Fibroblast of lung (primary cell): ENCODE data around the gene MRPL55. TPM values are rescaled to one million over a fixed set of nuclear protein-coding genes. Genes with fewer than 3 reads are reported as not detected.
A peak's percentile ranks its signal among the peaks of the same experiment; 100 is the strongest.

Experiments
- DNase-seq, 2 donors: peaks; one replicate each; pipeline versions ENCODE4 v3.0.0 to v3.0.0-alpha.2; 2010; ENCODE audit warnings: low read depth in 2 of 2
- H2AFZ ChIP-seq: 2 replicates; pipeline ENCODE4 v1.5.1; 2012; ENCODE audit warnings: low read length, control low read depth, inconsistent platforms
- H3K27ac ChIP-seq: 2 replicates; pipeline ENCODE4 v1.5.1; 2011; ENCODE audit warnings: low read length, control low read depth; ENCODE audit not compliant: insufficient read depth
- H3K27me3 ChIP-seq: 2 replicates; pipeline ENCODE4 v1.5.1; 2011; ENCODE audit warnings: mild to moderate bottlenecking, low read length; ENCODE audit not compliant: control insufficient read depth, insufficient read depth
- H3K36me3 ChIP-seq: 2 replicates; pipeline ENCODE4 v1.5.1; 2011; ENCODE audit warnings: low read length; ENCODE audit not compliant: control insufficient read depth, insufficient read depth
- H3K4me1 ChIP-seq: 2 replicates; pipeline ENCODE4 v1.5.1; 2011; ENCODE audit warnings: low read length; ENCODE audit not compliant: control insufficient read depth, insufficient read depth; ENCODE audit errors: extremely low read depth
- H3K4me2 ChIP-seq: 2 replicates; pipeline ENCODE4 v1.5.1; 2011; ENCODE audit warnings: low read length, control low read depth; ENCODE audit not compliant: insufficient read depth; ENCODE audit errors: extremely low read depth
- H3K4me3 ChIP-seq, 4 experiments: fragments of 200-600 bp in 1 of 4; sonication (generic) in 1 of 4; replicated peaks in 1 of 4; 2 replicates each; pipeline ENCODE4 v1.5.1; 2011 to 2016; ENCODE audit warnings: low read length in 4 of 4, low read depth in 3 of 4, mild to moderate bottlenecking in 3 of 4, control low read depth in 2 of 4, inconsistent platforms in 1 of 4, mixed read lengths in 1 of 4; ENCODE audit not compliant: insufficient read depth in 1 of 4; ENCODE audit errors: control extremely low read depth in 1 of 4
- H3K79me2 ChIP-seq: 2 replicates; pipeline ENCODE4 v1.5.1; 2012; ENCODE audit warnings: mild to moderate bottlenecking, low read length, inconsistent platforms; ENCODE audit not compliant: control insufficient read depth, insufficient read depth
- H3K9ac ChIP-seq: 2 replicates; pipeline ENCODE4 v1.5.1; 2011; ENCODE audit warnings: mild to moderate bottlenecking, low read length, control low read depth; ENCODE audit not compliant: insufficient read depth
- H3K9me3 ChIP-seq: 2 replicates; pipeline ENCODE4 v1.5.1; 2012; ENCODE audit warnings: low read depth, low read length; ENCODE audit not compliant: control insufficient read depth, insufficient read depth
- H4K20me1 ChIP-seq: 2 replicates; pipeline ENCODE4 v1.5.1; 2011; ENCODE audit warnings: low read length; ENCODE audit not compliant: control insufficient read depth, insufficient read depth; ENCODE audit errors: extremely low read depth
- CTCF ChIP-seq, 2 donors: IDR thresholded peaks in 1 of 2; conservative IDR thresholded peaks in 1 of 2; 1 replicate in 1 of 2; 2 replicates in 1 of 2; pipeline ENCODE4 v1.5.1; 2011 to 2012; ENCODE audit warnings: low read length in 2 of 2, control low read depth in 1 of 2, inconsistent platforms in 1 of 2, low read depth in 1 of 2, mild to moderate bottlenecking in 1 of 2
- EZH2 ChIP-seq: IDR thresholded peaks from 2 replicates; pipeline ENCODE4 v1.5.1; 2012; ENCODE audit warnings: low read length, control low read depth, mild to moderate bottlenecking; ENCODE audit errors: missing control alignments
- polyA plus RNA-seq, 2 donors: library from polyadenylated mRNA; depleted of rRNA in 1 of 2; stranded (reverse) in 1 of 2; unstranded in 1 of 2; fragments of >200 nt; gene quantifications; 2 replicates each; pipeline ENCODE4 v1.2.1, GENCODE V29; 2011 to 2012; ENCODE audit warnings: missing spikeins in 1 of 2
- total RNA-seq: library from RNA; depleted of rRNA; stranded (reverse); fragments of >200 nt; gene quantifications from 2 replicates; pipeline ENCODE4 v1.2.1, GENCODE V29; 2014

The MRPL55 gene
- total and polyA plus RNA-seq, 2 donors (not counting 1 experiment from before 2014, with no cell fraction given): 39.5 to 51.7 TPM

GRCh38 chr1:228148196-228148861, 39.2 kb upstream of the MRPL55 start:
- Histone ChIP-seq H4K20me1 (no peaks in the 10 kb centered on the region), H3K4me2 (no peak overlapping the region), H3K27me3 (no peaks in the 10 kb centered on the region), H3K9me3 (no peaks in the 10 kb centered on the region), H3K9ac (no peak overlapping the region), H3K4me3 (no peak overlapping the region), H3K36me3 (peaks cover 16% of the 10 kb centered on the region), H3K27ac (peak overlapping the region; percentile 65), H3K4me1 (peaks cover 34% of the 10 kb centered on the region), H2AFZ (no peak overlapping the region), H3K79me2 (peaks cover 55% of the 10 kb centered on the region)
- TF ChIP-seq CTCF (conservative IDR thresholded peaks at IDR 0.05 in 1 of 2, IDR thresholded peaks at IDR 0.05 in 1 of 2; ENCODE audit: low read depth in 1 of 2, low read length in 2 of 2) (no peak), EZH2 (no peak)
- no peak for DNase-seq

GRCh38 chr1:228147768-228148167, 38.7 kb upstream of the MRPL55 start:
- Histone ChIP-seq H3K79me2 (peaks cover 61% of the 10 kb centered on the region), H3K27ac (peak overlapping the region; percentile 65), H2AFZ (no peak overlapping the region), H3K9me3 (no peaks in the 10 kb centered on the region), H3K36me3 (peaks cover 16% of the 10 kb centered on the region), H4K20me1 (no peaks in the 10 kb centered on the region), H3K9ac (no peak overlapping the region), H3K27me3 (no peaks in the 10 kb centered on the region), H3K4me3 (no peak overlapping the region), H3K4me1 (peaks cover 34% of the 10 kb centered on the region), H3K4me2 (no peak overlapping the region)
- no peak for TF ChIP-seq CTCF (conservative IDR thresholded peaks at IDR 0.05 in 1 of 2, IDR thresholded peaks at IDR 0.05 in 1 of 2; ENCODE audit: low read depth in 1 of 2, low read length in 2 of 2)
- TF ChIP-seq EZH2: no peak
- no peak for DNase-seq

GRCh38 chr1:228147151-228147693, 38.1 kb upstream of the MRPL55 start:
- no peak overlapping the region for H3K4me2 ChIP-seq
- no peak overlapping the region for H2AFZ ChIP-seq
- peaks cover 36% of the 10 kb centered on the region for H3K4me1 ChIP-seq
- TF ChIP-seq EZH2 (no peak), CTCF (conservative IDR thresholded peaks at IDR 0.05 in 1 of 2, IDR thresholded peaks at IDR 0.05 in 1 of 2; ENCODE audit: low read depth in 1 of 2, low read length in 2 of 2) (no peak)
- no peaks in the 10 kb centered on the region for H3K9me3 ChIP-seq
- no peak overlapping the region for H3K27ac ChIP-seq
- H4K20me1 ChIP-seq: no peaks in the 10 kb centered on the region
- H3K36me3 ChIP-seq: peaks cover 16% of the 10 kb centered on the region
- no peak overlapping the region for H3K4me3 ChIP-seq
- no peak for DNase-seq
- no peak overlapping the region for H3K9ac ChIP-seq
- peaks cover 66% of the 10 kb centered on the region for H3K79me2 ChIP-seq
- no peaks in the 10 kb centered on the region for H3K27me3 ChIP-seq
